GM23338 (cell line): ENCODE data around the gene MED27. TPM values are rescaled to one million over a fixed set of nuclear protein-coding genes. Genes with fewer than 3 reads are reported as not detected.
A peak's percentile ranks its signal among the peaks of the same experiment; 100 is the strongest.

Source experiments
- ATAC-seq: fragments of 200-7000 bp; cut with Tn5 transposase; 3 replicates; pipeline ENCODE4 v1.9.1; 2020
- DNase-seq: peaks from one replicate; pipeline ENCODE4 v3.0.0-alpha.2; 2015; ENCODE audit warnings: low spot score
- H2AFZ ChIP-seq: fragments of 200-600 bp; sonication (generic); 2 replicates; pipeline ENCODE4 v1.8.0; 2016; ENCODE audit warnings: antibody characterized with exemption, mild to moderate bottlenecking, moderate library complexity
- H3F3A ChIP-seq: fragments of 200-600 bp; sonication (generic); replicated peaks from 2 replicates; pipeline ENCODE4 v1.8.0; 2017; ENCODE audit warnings: antibody characterized with exemption, mixed run types, low read depth
- H3K27ac ChIP-seq: fragments of 200-600 bp; sonication (generic); 2 replicates; pipeline ENCODE4 v1.6.1; 2016; ENCODE audit warnings: low read depth
- H3K27me3 ChIP-seq: fragments of 200-600 bp; sonication (generic); 2 replicates; pipeline ENCODE4 v1.8.0; 2016; ENCODE audit warnings: mild to moderate bottlenecking, mixed run types, moderate library complexity; ENCODE audit not compliant: insufficient read depth
- H3K36me3 ChIP-seq: fragments of 200-600 bp; sonication (generic); 2 replicates; pipeline ENCODE4 v1.8.0; 2016; ENCODE audit warnings: mild to moderate bottlenecking; ENCODE audit not compliant: insufficient read depth
- H3K4me1 ChIP-seq: fragments of 200-600 bp; sonication (generic); 2 replicates; pipeline ENCODE4 v1.8.0; 2016; ENCODE audit warnings: mild to moderate bottlenecking, moderate library complexity; ENCODE audit not compliant: insufficient read depth
- H3K4me2 ChIP-seq: fragments of 200-600 bp; sonication (generic); 2 replicates; pipeline ENCODE4 v1.7.1; 2017; ENCODE audit warnings: mixed run types
- H3K4me3 ChIP-seq: fragments of 200-600 bp; sonication (generic); 2 replicates; pipeline ENCODE4 v1.6.1; 2016; ENCODE audit warnings: mixed run types
- H3K79me2 ChIP-seq: fragments of 200-600 bp; sonication (generic); replicated peaks from 2 replicates; pipeline ENCODE4 v1.8.0; 2017; ENCODE audit warnings: mild to moderate bottlenecking; ENCODE audit not compliant: insufficient read depth
- H3K9me2 ChIP-seq: fragments of 200-600 bp; sonication (generic); 2 replicates; pipeline ENCODE4 v1.8.0; 2017; ENCODE audit not compliant: insufficient read depth
- H4K20me1 ChIP-seq: fragments of 200-600 bp; sonication (generic); replicated peaks from 2 replicates; pipeline ENCODE4 v1.8.0; 2017; ENCODE audit warnings: mild to moderate bottlenecking; ENCODE audit not compliant: insufficient read depth
- H3K27ac Mint-ChIP-seq: 2 replicates; pipeline ENCODE4 v1.8.0; 2020; ENCODE audit warnings: inconsistent platforms, mild to moderate bottlenecking, moderate library complexity, mixed read lengths
- H3K27me3 Mint-ChIP-seq: 3 replicates; pipeline ENCODE4 v1.8.0; 2022; ENCODE audit warnings: low read depth, mild to moderate bottlenecking, moderate library complexity, mixed read lengths, inconsistent platforms; ENCODE audit not compliant: insufficient read depth, poor library complexity
- H3K36me3 Mint-ChIP-seq: 3 replicates; pipeline ENCODE4 v1.8.0; 2021; ENCODE audit warnings: low read depth, mild to moderate bottlenecking, inconsistent platforms, moderate library complexity, mixed read lengths
- H3K4me1 Mint-ChIP-seq: 3 replicates; pipeline ENCODE4 v1.8.0; 2020; ENCODE audit warnings: mild to moderate bottlenecking, inconsistent platforms, mixed read lengths
- H3K4me3 Mint-ChIP-seq: 3 replicates; pipeline ENCODE4 v1.8.0; 2021; ENCODE audit warnings: moderate library complexity, mild to moderate bottlenecking, inconsistent platforms, mixed read lengths
- H3K9me3 Mint-ChIP-seq: 3 replicates; pipeline ENCODE4 v1.8.0; 2020; ENCODE audit warnings: moderate library complexity, mild to moderate bottlenecking, inconsistent platforms, mixed read lengths
- CTCF ChIP-seq, 2 experiments: fragments of 200-600 bp in 1 of 2; sonication (generic) in 1 of 2; conservative IDR thresholded peaks; 2 replicates each; pipeline versions ENCODE4 v1.5.1 to v1.6.1; 2016 to 2017; ENCODE audit warnings: antibody characterized with exemption in 2 of 2, low read depth in 2 of 2, mild to moderate bottlenecking in 2 of 2, moderate library complexity in 1 of 2
- EZH2phosphoT487 ChIP-seq: fragments of 200-600 bp; sonication (generic); IDR thresholded peaks from one replicate; pipeline ENCODE4 v1.8.1; 2018; ENCODE audit warnings: antibody characterized with exemption; ENCODE audit not compliant: unreplicated experiment
- JUNB ChIP-seq: IDR thresholded peaks from one replicate; pipeline ENCODE4 v1.6.1; 2016; ENCODE audit warnings: antibody characterized with exemption; ENCODE audit not compliant: unreplicated experiment
- POLR2AphosphoS5 ChIP-seq: IDR thresholded peaks from 2 replicates; pipeline ENCODE4 v1.6.1; 2016; ENCODE audit warnings: antibody characterized with exemption, low read depth
- ZNF114 ChIP-seq: fragments of 250-450 bp; sonication (Bioruptor Pico); IDR thresholded peaks from 2 replicates; pipeline ENCODE4 v1.5.0; 2020; ENCODE audit warnings: mild to moderate bottlenecking, moderate library complexity
- ZNF331 ChIP-seq: fragments of 250-450 bp; sonication (Bioruptor Pico); IDR thresholded peaks from 2 replicates; pipeline ENCODE4 v1.5.0; 2020; ENCODE audit warnings: low read depth, mild to moderate bottlenecking, moderate library complexity
- ZNF462 ChIP-seq: fragments of 250-450 bp; sonication (Bioruptor Pico); IDR thresholded peaks from 2 replicates; pipeline ENCODE4 v1.5.0; 2020; ENCODE audit warnings: mild to moderate bottlenecking, moderate library complexity
- polyA plus RNA-seq: library from polyadenylated mRNA; unstranded; fragments of >200 nt; fragmentation: Nextera tagmentation; extraction: Ambion mirVana; gene quantifications from 2 replicates; pipeline ENCODE4 v1.2.1, GENCODE V29; 2016
- total RNA-seq: library from RNA; depleted of rRNA; stranded (reverse); fragments of >200 nt; shearing (Covaris generic); gene quantifications from 2 replicates; pipeline ENCODE4 v1.2.3, GENCODE V29; 2014
- TF ChIP-seq, protein P1 (sequence below): IDR thresholded peaks from 2 replicates; pipeline ENCODE4 v1.6.1; 2016; ENCODE audit warnings: antibody characterized with exemption

MED27 gene
- total and polyA plus RNA-seq, 2 experiments from 2014 or later: 30.6 to 35.0 TPM

DNA sequence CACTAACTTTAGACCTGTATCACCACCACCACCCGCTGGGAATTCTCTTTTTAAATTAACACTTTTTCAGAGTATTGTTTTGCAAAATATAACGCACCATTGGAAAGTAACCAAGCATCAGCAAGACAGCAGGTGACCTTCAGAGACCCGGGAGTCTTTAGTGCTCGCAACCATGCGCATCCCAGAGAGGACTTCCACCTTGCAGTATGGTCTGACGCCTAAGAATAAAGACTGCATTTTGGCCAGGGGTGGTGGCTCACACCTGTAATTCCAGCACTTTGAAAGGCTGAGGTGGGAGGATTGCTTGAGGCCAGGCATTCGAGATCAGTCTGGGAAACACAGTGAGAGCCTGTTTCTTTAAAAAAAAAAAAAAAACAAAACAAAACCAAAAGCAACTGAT is 113.8 kb downstream of the MED27 start:
- no peaks in the 10 kb centered on the region for H3F3A ChIP-seq
- H3K4me2 ChIP-seq: no peak overlapping the region
- no peaks in the 10 kb centered on the region; the same call in 1 of the 2 replicates for H3K79me2 ChIP-seq
- ATAC-seq (peak; percentile 85), DNase-seq (peak; percentile 49)
- H3K36me3 Mint-ChIP-seq: peaks cover 7% of the 10 kb centered on the region; the same call in 2 of the 3 replicates
- peaks cover 48% of the 10 kb centered on the region for H4K20me1 ChIP-seq
- H3K4me3 Mint-ChIP-seq: no peak overlapping the region
- H3K4me1 Mint-ChIP-seq: peaks cover 25% of the 10 kb centered on the region
- peaks cover 32% of the 10 kb centered on the region for H3K4me1 ChIP-seq
- peaks cover 33% of the 10 kb centered on the region for H3K27me3 Mint-ChIP-seq
- no peaks in the 10 kb centered on the region for H3K9me2 ChIP-seq
- H3K9me3 Mint-ChIP-seq: no peaks in the 10 kb centered on the region
- H2AFZ ChIP-seq: no peak overlapping the region
- no peak overlapping the region for H3K4me3 ChIP-seq
- no peak overlapping the region for H3K27ac Mint-ChIP-seq
- TF ChIP-seq JUNB (no peak), ZNF331 (no peak), POLR2AphosphoS5 (no peak), CTCF (conservative IDR thresholded peaks at IDR 0.05; ENCODE audit: low read depth in 2 of 2) (no peak), ZNF114 (CRISPR knock-in tag) (no peak), EZH2phosphoT487 (no peak), ZNF462 (CRISPR knock-in tag) (no peak)
- TF ChIP-seq, protein P1, sequence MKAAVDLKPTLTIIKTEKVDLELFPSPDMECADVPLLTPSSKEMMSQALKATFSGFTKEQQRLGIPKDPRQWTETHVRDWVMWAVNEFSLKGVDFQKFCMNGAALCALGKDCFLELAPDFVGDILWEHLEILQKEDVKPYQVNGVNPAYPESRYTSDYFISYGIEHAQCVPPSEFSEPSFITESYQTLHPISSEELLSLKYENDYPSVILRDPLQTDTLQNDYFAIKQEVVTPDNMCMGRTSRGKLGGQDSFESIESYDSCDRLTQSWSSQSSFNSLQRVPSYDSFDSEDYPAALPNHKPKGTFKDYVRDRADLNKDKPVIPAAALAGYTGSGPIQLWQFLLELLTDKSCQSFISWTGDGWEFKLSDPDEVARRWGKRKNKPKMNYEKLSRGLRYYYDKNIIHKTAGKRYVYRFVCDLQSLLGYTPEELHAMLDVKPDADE: no peak
- peaks cover 54% of the 10 kb centered on the region for H3K27me3 ChIP-seq
- no peaks in the 10 kb centered on the region for H3K36me3 ChIP-seq
- H3K27ac ChIP-seq: no peak overlapping the region
